ENCODE data around the gene APOBEC3B.
"Not testable (repeated sequence)": the region's sequence is repeated elsewhere in the genome, so short reads cannot be mapped to it uniquely, and the experiment has no call there.

Gene APOBEC3B

DNA sequence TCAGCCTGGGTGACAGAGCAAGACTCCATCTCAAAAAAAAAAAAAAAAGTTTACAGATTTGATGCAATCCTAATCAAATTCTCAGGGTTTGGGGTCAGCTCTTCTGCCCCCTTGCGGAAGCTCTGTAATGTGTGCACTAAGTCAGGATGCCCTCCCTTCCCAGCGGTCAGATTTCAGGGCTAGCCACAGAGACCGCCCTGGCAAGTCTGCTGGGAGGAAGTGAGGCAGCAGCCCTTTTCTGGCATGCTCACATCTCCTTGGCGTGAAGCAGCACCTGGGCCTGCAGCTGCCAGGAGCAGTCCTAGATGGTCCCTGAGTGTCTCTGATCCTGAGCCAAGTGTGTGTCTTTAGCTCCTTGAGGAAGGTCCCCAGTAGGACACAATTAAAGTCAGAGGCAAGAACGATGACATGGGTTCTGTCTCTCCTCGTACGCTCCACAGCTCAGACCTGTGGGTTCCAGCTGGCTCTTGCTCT is 21.1 kb downstream of the APOBEC3B start:
- peak; percentile 68 for DNase-seq

DNA sequence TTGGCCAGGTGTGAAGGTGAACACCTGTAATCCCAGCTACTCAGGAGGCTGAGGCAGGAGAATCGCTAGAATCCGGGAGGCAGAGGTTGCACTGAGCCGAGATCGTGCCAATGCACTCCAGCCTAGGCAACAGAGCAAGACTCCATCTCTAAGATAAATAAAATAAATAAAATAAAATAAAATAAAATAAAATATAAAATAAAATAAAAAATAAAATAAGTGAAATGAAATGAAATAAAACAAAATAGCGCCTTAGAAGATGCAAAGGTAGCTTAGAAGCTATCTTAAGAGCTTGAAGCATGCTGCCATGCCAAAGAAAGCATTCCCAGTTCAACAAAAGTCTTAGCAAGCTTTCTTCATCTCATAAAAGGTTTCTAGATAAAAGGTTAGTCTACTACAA is 25.0 kb downstream of the APOBEC3B start:
- DNase-seq = no peak

DNA sequence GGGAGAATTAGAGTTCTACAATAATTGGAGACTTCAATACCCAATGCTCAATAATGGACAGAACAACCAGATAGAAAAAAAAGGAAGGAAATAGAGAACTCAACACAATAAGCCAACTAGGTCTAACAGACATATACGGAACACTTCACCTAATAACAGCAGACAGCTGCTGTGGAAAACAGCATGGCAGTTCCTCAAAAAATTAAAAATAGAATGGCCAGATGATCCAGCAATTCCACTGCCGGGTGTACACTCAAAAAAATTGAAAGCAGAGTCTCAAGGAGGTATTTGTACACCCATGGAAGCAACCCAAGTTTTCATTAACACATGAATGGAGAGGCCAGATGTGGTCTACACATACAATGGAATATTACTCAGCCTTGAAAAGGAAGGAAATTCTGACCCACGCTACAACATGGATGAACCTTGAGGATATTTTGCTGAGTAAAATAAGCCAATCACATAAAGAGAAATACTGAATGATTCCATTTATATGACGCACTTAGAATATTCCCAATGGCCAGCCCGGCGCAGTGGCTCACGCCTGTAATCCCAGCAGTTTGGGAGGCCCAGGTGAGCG is 26.2 kb downstream of the APOBEC3B start:
- DNase-seq = not testable (repeated sequence)

DNA sequence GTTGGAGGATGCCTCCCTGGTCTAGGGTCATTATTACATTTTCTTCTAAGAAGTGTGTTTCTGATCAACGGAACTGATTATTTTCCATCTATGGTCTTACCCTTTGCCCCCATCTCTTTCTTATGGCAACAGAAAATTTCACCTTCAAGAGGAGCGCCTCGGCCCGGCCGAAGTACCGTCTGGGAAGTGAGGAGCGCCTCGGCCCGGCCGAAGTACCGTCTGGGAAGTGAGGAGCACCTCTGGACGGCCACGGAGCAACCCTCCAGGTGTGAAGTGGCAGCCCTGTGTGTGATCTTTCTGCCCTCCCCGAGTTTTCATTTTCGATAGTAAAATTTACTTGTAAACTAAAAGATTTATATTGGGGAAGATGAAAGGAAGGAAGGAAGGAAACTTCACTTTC is 28.8 kb downstream of the APOBEC3B start:
- no peak for DNase-seq

DNA sequence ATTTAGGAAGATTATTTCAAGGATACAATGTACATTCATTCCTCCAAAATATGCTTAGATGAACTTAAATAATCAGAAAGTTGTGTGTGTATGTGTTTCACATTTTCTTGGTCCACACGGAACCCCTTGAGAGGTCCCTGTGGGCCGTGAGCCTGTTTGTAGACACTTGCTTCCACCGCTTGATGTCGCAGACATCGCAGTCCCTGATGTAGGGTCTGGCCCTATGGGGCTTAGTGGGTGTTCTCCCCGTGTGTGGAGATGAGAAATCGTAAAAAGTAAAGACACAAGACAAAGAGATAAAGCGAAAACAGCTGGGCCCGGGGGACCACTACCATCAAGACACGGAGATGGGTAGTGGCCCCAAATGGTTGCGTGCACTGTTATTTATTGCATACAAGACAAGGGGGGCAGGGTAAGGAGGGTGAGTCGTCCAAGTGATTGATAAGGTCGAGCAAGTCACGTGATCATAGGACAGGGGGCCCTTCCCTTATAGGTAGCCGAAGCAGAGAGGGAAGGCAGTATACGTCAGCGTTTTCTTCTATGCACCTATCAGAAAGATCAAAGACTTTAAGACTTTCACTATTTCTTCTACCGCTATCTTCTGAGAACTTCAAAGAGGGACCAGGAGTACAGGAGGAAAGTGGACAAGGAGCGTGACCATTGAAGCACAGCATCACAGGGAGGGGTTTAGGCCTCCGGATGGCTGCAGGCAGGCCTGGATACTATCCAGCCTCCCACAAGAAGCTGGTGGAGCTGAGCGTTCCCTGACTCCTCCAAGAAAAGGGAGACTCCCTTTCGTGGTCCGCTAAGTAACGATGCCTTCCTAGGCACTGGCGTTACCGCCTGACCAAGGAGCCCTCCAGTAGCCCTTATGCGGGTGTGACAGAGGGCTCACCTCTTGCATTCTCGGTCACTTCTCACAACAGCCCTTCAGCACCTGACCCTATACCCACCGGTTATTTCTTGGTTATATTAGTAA is 30.7 kb downstream of the APOBEC3B start:
- DNase-seq = no peak

DNA sequence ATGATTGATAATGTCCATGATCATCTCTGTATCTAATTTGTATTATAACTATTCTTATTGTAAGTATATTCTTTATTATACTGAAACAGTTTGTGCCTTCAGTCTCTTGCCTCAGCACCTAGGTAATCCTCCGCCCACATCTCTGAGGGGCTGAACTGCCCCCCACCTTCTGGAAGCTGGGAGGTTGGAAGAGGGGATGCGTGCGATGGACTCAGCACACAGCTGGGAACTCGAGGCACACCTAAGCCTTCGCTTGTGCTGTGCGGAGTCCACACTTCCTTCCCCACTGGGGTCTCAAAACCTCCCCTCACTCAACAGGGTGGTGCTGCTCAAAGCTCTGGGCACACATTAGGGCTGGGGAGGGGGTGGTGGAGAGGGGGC is 31.4 kb downstream of the APOBEC3B start:
- not testable (repeated sequence) for DNase-seq

GRCh38 chr22:39013942-39014722 is 32.0 kb downstream of the APOBEC3B start, which contains the start of gene APOBEC3C:
APOBEC3C (plus strand) TSS chr22:39014257; CDS start chr22:39014363, 106 bp downstream.
- DNase-seq = peak; percentile 73

DNA sequence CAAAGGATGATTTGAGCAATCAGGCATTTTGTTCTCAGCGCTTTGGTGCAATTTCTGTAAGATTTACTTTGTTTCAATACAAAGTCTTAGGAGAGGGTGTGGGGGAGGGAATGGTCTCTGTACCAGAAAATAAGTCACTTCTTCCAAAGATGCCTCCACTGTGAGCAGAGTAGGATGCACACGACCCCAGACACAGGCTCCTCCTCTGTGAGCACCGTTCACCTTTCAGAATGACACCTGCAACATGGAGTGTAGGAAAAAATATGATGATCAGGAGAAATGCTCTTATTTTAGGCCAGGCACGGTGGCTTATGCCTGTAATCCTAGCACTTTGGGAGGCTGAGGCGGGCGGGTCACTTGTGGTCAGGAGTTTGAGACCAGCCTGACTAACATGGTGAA is 32.6 kb downstream of the APOBEC3B start:
- DNase-seq = not testable (repeated sequence)

GRCh38 chr22:39016592-39016991 is 34.4 kb downstream of the APOBEC3B start:
- DNase-seq = no peak

DNA sequence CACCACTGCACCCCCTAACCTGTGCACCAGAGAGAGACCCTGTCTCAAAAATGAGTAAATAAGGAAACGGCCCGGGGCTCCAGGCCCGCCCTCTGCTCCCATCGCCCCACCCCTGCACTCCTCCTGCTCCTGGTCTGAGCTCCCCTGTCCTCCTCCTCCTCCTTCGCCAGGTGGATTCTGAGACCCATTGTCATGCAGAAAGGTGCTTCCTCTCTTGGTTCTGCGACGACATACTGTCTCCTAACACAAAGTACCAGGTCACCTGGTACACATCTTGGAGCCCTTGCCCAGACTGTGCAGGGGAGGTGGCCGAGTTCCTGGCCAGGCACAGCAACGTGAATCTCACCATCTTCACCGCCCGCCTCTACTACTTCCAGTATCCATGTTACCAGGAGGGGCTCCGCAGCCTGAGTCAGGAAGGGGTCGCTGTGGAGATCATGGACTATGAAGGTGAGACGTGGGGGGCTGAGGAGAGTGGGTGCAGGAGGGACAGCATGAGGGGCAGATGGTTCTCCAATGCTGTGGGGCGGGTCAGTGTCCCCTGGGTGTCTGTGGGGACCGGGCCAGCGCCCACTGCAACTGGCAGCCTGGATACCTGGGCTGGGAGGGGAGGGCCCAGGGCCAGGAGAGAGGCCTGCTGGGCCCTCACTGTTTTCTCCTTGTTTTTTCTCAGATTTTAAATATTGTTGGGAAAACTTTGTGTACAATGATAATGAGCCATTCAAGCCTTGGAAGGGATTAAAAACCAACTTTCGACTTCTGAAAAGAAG is 35.6 kb downstream of the APOBEC3B start:
- no peak for DNase-seq

DNA sequence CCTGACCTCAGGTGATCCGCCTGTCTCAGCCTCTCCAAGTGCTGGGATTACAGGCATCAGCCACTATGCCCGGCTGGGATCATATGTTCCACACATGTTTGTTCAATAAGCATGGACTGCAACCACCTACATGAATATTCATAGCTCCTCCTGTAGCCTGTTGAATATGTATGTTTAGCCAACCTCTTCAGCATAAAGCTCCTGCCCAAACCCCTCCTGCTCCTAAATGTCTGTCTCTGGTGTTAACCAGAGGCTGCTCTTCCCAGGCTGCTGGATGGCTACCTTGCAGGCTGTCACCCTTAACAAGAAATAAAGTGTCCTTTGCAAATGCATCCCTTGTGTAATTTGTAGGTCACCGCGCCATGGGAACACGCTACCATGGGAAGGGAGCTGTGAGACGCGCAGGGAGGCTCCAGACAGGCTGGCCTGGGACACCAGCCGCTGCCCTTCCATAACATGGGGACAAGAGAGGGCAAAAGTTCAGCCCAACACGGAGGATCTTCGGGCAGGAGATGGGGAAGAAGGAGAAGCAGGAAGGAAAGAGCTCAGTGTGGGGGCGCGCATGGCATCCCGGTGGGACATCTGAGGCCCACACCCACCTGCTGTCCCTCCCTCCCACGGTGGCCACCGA is 38.0 kb downstream of the APOBEC3B start:
- not testable (repeated sequence) for DNase-seq

DNA sequence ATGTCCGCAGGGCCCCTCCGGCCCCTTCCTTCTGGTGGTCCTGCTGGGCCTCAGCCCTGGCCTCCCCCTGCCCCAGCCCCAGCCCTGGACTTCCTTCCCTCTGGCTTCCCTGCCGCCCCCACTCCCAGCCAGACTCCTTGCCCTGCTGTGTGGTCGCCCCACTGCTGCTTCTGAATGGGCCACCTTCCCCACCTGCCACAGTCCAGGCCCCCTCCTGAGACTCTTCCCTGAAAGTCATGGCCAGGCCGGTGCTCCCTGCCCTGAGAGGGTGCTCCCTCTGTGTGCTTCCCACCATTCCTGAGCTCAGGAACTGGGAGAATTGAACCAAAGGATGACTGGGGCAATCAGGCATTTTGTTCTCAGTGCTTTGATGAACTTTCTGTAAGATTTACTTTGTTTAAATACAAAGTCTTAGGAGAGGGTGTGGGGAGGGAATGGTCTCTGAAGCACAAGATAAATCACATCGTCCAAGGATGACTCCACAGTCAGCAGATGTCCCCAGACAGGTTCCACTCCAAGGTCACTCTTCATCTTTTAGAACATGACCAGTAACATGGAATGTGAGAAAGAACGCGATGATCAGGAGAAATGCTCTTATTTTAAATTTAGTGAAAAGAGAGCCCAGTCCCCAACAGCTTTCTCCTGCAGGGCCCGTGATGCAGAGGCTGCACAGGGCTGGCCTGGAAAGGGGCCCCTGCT is 39.6 kb downstream of the APOBEC3B start:
- DNase-seq = no peak

DNA sequence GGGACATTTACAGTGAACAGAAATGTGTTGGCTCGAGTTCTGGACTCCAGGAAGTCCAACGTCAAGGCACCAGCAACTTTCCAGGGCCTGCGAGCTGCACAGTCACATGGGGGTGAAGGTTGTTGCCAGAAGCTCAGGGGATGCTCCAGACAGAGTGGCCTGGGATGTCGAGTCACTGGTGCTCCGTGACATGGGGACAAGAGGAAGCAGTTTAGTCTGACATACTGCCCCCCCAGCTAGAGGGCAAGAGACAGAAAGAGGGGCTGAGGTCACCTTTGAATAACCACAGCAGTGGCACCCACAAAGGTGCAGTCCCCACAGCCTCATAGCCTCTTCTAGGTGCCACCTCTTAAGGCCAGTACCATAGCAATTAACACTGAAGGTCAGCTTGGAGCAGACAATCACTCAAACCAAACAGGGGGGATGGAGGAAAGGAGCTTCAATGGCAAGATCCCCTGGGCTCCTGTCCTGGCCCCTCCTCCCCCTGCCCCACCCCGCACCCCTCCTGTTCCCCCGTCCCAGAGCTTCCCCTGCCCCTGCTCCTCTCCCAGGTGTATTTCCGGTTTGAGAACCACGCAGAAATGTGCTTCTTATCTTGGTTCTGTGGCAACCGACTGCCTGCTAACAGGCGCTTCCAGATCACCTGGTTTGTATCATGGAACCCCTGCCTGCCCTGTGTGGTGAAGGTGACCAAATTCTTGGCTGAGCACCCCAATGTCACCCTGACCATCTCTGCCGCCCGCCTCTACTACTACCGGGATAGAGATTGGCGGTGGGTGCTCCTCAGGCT is 42.6 kb downstream of the APOBEC3B start:
- no peak for DNase-seq

GRCh38 chr22:39026509-39027150 is 44.5 kb downstream of the APOBEC3B start:
- DNase-seq = no peak

GRCh38 chr22:39027717-39028116 is 45.6 kb downstream of the APOBEC3B start:
- DNase-seq = no peak

DNA sequence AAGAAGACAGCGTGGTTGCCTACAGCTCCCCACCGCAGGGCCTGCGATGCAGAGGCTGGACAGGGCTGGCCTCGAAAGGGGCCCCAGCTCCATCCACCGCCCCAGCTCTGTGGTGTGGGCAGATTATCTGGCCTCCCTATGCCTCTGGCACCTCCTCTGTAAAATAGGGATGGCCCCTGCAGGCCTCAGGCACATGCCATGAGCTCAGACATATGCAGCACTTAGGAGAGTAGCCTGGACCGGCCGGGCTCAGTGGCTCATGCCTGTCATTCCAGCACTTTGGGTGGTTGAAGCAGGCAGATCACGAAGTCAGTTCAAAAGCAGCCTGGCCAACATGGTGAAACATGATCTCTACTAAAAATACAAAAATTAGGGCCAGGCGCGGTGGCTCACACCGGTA is 46.1 kb downstream of the APOBEC3B start:
- no peak for DNase-seq

DNA sequence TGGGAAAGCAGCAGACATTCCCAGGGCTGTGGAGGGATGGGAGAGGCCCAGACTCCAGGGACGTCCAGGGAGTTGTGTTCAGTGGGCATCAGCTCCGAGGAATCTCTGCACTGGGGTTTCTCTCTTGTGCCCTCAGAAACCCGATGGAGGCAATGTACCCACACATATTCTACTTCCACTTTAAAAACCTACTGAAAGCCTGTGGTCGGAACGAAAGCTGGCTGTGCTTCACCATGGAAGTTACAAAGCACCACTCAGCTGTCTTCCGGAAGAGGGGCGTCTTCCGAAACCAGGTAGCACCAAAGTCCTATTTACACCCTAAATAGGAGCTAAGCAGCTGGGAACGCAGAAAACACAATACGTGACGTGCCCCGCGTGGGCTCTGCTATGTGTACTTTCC is 47.1 kb downstream of the APOBEC3B start:
- no peak for DNase-seq

GRCh38 chr22:39030705-39031104 is 48.6 kb downstream of the APOBEC3B start:
- no peak for DNase-seq

DNA sequence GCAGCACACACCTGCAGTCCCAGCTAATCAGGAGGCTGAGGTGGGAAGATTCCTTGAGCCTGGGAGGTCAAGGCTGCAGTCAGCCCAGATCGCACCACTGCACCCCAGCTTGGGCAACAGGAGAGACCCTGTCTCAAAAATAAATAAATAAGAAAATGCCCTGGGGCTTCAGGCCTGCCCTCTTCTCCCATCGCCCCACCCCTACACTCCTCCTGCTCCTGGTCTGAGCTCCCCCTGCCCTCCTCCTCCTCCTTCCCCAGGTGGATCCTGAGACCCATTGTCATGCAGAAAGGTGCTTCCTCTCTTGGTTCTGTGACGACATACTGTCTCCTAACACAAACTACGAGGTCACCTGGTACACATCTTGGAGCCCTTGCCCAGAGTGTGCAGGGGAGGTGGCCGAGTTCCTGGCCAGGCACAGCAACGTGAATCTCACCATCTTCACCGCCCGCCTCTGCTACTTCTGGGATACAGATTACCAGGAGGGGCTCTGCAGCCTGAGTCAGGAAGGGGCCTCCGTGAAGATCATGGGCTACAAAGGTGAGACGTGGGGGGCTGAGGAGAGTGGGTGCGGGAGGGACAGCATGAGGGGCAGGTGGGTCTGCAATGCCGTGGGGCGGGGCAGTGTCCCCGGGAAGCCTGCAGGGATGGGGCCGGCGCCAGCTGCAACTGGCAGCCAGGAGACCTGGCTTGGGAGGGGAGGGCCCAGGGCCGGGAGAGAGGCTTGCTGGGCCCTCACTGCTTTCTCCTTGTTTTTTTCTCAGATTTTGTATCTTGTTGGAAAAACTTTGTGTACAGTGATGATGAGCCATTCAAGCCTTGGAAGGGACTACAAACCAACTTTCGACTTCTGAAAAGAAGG is 49.5 kb downstream of the APOBEC3B start:
- not testable (repeated sequence) for DNase-seq

All from activated CD4-positive, CD25-positive, alpha-beta regulatory T cell treated with anti-CD3 and anti-CD28 coated beads, Interleukin-2, amount 50 U/mL, for 72 hours (primary cell).